ENCODE data around the gene SRY. TPM values are rescaled to one million over a fixed set of nuclear protein-coding genes. Genes with fewer than 3 reads are reported as not detected.
"Not testable (repeated sequence)": the region's sequence is repeated elsewhere in the genome, so short reads cannot be mapped to it uniquely, and the experiment has no call there.

SRY gene
- total RNA-seq, 1 experiment from 2014 or later, result not detected

DNA sequence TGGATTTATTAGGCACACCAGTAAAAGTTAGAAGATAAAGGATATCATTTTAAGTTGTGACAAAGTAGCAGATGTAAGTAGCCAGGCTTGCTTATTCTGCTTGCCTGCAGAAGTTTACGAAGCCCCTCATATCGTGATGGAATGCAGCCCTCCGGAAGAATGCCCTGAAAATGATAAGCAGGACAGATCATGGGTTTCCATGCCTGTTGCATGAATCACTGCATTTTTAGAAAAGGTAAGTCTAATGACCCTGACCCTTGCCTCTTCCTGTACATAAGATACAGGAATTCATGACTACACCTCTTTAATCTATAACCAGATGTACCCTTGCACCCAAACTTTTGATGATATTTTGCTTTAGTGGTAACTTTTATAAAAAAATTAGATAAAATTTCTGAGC lies 37.0 kb upstream of the SRY start:
- intact Hi-C loops (cut with micrococcal nuclease; ENCODE audit: unreplicated experiment), result no loop called here
- no TSS peak for BruUV-seq (replicated peaks)
- Mint-ChIP-seq H3K9me3 (ENCODE audit: low read depth, unreplicated experiment) (no peaks in the 10 kb centered on the region), H3K36me3 (ENCODE audit: insufficient read depth, unreplicated experiment) (no peaks in the 10 kb centered on the region), H3K27me3 (ENCODE audit: unreplicated experiment) (no peaks in the 10 kb centered on the region), H3K4me1 (ENCODE audit: low read depth, unreplicated experiment) (no peaks in the 10 kb centered on the region), H3K4me3 (ENCODE audit: low read depth, unreplicated experiment) (no peak overlapping the region), H3K27ac (ENCODE audit: unreplicated experiment) (no peak overlapping the region)
- TF ChIP-seq, protein P1, sequence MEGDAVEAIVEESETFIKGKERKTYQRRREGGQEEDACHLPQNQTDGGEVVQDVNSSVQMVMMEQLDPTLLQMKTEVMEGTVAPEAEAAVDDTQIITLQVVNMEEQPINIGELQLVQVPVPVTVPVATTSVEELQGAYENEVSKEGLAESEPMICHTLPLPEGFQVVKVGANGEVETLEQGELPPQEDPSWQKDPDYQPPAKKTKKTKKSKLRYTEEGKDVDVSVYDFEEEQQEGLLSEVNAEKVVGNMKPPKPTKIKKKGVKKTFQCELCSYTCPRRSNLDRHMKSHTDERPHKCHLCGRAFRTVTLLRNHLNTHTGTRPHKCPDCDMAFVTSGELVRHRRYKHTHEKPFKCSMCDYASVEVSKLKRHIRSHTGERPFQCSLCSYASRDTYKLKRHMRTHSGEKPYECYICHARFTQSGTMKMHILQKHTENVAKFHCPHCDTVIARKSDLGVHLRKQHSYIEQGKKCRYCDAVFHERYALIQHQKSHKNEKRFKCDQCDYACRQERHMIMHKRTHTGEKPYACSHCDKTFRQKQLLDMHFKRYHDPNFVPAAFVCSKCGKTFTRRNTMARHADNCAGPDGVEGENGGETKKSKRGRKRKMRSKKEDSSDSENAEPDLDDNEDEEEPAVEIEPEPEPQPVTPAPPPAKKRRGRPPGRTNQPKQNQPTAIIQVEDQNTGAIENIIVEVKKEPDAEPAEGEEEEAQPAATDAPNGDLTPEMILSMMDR (IDR thresholded peaks at IDR 0.05; ENCODE audit: unreplicated experiment), result no peak
- CTCF ChIA-PET, result no interaction called here
- DNase-seq, result no peak

DNA sequence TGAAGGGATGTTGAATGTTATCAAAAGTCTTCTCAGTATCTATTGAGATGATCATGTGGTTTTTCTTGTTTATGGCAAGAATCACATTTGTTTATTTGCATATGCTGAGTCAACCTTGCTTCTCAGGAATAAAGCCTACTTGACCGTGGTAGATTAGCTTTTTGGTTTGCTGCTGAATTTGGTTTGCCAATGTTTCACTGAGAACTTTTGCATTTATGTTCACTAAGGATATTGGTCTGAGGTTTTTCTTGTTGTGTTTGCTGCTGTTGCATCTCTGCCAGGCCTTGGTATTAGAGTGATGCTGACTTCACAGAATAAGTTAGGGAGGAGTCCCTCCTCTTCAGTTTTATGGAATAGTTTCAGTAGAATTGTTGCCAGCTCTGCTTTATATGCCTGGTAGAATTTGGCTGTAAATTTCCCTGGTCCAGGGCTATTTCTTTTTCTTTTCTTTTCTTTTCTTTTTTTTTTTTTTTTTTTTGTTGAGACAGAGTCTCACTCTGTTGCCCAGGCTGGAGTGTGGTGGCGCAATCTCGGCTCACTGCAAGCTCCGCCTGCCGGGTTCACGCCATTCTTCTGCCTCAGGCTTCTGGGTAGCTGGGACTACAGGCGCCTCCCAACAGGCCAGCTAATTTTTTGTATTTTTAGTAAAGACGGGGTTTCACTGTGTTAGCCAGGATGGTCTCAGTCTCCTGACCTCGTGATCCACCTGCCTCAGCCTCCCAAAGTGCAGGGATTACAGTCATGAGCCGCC lies 29.8 kb upstream of the SRY start:
- H3K4me1 Mint-ChIP-seq (ENCODE audit: low read depth, unreplicated experiment); intact Hi-C loops (cut with micrococcal nuclease; ENCODE audit: unreplicated experiment); H3K27me3 Mint-ChIP-seq (ENCODE audit: unreplicated experiment); CTCF ChIA-PET; DNase-seq; H3K4me3 Mint-ChIP-seq (ENCODE audit: low read depth, unreplicated experiment); H3K36me3 Mint-ChIP-seq (ENCODE audit: insufficient read depth, unreplicated experiment); H3K9me3 Mint-ChIP-seq (ENCODE audit: low read depth, unreplicated experiment); BruUV-seq (replicated peaks); H3K27ac Mint-ChIP-seq (ENCODE audit: unreplicated experiment): not testable (repeated sequence)

DNA sequence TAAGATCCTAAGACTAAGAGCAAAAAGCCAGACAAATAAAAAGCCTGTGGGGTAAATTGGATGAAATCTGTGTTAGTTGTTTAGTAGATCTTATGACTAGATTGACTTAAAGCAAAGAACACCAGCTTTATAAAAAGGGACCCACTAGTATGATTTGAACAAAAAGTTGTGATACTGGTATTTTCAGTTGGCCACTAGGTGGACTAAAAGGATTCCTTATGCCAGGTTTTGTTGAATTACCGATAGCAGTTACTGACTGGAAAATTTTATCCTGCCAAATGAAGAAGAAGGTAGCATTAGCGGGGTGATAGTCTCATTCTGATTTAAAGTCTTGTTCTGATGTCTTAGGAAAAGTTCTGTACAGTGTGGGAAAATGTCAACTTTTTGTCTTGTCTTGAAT lies 12.8 kb upstream of the SRY start:
- no TSS peak for BruUV-seq (replicated peaks)
- no peaks in the 10 kb centered on the region for H3K9me3 Mint-ChIP-seq (ENCODE audit: low read depth, unreplicated experiment)
- H3K36me3 Mint-ChIP-seq (ENCODE audit: insufficient read depth, unreplicated experiment), result no peaks in the 10 kb centered on the region
- H3K27ac Mint-ChIP-seq (ENCODE audit: unreplicated experiment), result no peak overlapping the region
- intact Hi-C loops (cut with micrococcal nuclease; ENCODE audit: unreplicated experiment), result no loop called here
- no peak overlapping the region for H3K4me3 Mint-ChIP-seq (ENCODE audit: low read depth, unreplicated experiment)
- no peaks in the 10 kb centered on the region for H3K27me3 Mint-ChIP-seq (ENCODE audit: unreplicated experiment)
- CTCF ChIA-PET, result no interaction called here
- TF ChIP-seq, protein P1 (IDR thresholded peaks at IDR 0.05; ENCODE audit: unreplicated experiment), result no peak
- DNase-seq, result no peak
- H3K4me1 Mint-ChIP-seq (ENCODE audit: low read depth, unreplicated experiment), result no peaks in the 10 kb centered on the region

DNA sequence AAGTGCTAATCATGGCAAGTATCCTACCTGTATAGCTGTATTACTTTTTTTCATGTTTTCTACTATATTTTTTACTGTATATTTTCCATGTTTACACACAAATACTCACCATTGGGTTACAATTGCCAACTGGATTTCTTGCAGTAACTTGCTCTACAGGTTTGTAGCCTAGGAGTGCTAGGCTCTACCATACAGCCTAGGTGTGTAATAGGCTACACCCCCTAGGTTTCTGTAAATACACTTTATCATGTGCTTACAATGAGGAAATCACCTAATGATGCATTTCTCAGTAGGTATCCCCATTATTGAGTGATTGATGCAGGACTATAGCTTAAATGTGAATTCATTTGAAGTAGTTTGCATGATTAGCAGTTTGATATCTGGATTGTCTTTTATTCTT lies 10.5 kb upstream of the SRY start:
- H3K4me3 Mint-ChIP-seq (ENCODE audit: low read depth, unreplicated experiment), result no peak overlapping the region
- no peak overlapping the region for H3K27ac Mint-ChIP-seq (ENCODE audit: unreplicated experiment)
- no peak for DNase-seq
- intact Hi-C loops (cut with micrococcal nuclease; ENCODE audit: unreplicated experiment), result no loop called here
- CTCF ChIA-PET, result no interaction called here
- H3K36me3 Mint-ChIP-seq (ENCODE audit: insufficient read depth, unreplicated experiment), result no peaks in the 10 kb centered on the region
- TF ChIP-seq, protein P1 (IDR thresholded peaks at IDR 0.05; ENCODE audit: unreplicated experiment), result no peak
- H3K27me3 Mint-ChIP-seq (ENCODE audit: unreplicated experiment), result no peaks in the 10 kb centered on the region
- BruUV-seq (replicated peaks), result no TSS peak
- H3K4me1 Mint-ChIP-seq (ENCODE audit: low read depth, unreplicated experiment), result no peaks in the 10 kb centered on the region
- no peaks in the 10 kb centered on the region for H3K9me3 Mint-ChIP-seq (ENCODE audit: low read depth, unreplicated experiment)

DNA sequence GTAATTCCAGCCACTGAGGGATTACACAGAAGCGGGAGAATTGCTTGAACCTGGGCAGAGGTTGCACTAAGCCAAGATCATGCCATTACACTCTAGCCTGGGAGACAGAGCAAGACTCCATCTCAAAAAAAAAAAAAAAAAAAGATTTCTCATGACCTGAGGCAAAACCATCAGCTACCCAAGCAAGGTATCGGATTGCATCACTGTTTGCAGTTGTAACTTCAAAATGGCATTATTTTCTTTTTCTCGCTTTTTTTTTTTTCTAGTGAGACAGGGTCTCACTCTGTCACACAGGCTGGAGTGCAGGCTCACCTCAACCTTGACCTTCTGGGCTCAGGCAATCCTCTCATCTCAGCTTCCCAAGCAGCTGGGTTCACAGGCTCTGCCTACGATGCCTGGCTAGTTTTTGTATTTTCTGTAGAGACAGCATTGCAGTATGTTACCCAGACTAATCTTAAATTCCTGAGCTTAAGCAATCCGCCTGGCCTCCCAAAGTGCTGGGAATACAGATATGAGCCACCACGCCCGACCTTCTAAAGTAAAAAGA lies 9.6 kb upstream of the SRY start:
- H3K9me3 Mint-ChIP-seq (ENCODE audit: low read depth, unreplicated experiment), result no peaks in the 10 kb centered on the region
- H3K4me3 Mint-ChIP-seq (ENCODE audit: low read depth, unreplicated experiment), result no peak overlapping the region
- CTCF ChIA-PET, result no interaction called here
- no peaks in the 10 kb centered on the region for H3K4me1 Mint-ChIP-seq (ENCODE audit: low read depth, unreplicated experiment)
- intact Hi-C loops (cut with micrococcal nuclease; ENCODE audit: unreplicated experiment), result no loop called here
- no peak for DNase-seq
- TF ChIP-seq, protein P1 (IDR thresholded peaks at IDR 0.05; ENCODE audit: unreplicated experiment), result no peak
- BruUV-seq (replicated peaks), result no TSS peak
- no peaks in the 10 kb centered on the region for H3K36me3 Mint-ChIP-seq (ENCODE audit: insufficient read depth, unreplicated experiment)
- H3K27ac Mint-ChIP-seq (ENCODE audit: unreplicated experiment), result no peak overlapping the region
- H3K27me3 Mint-ChIP-seq (ENCODE audit: unreplicated experiment), result no peaks in the 10 kb centered on the region

Measured in Calu3 (cell line).